WTC11 (cell line): ENCODE results near the gene C6orf47. TPM values are rescaled to one million over a fixed set of nuclear protein-coding genes. Genes with fewer than 3 reads are reported as not detected.

ENCODE experiments used
- ATAC-seq: fragments of 200-7000 bp; cut with Tn5 transposase; 2 replicates; pipeline ENCODE4 v1.10.0; 2021; ENCODE audit warnings: mild to moderate bottlenecking, moderate library complexity
- CTCF ChIA-PET: fragments of 300-600 bp; sonication (Branson Sonifier 250); formaldehyde crosslinking; loops from one replicate; lab custom pipeline; 2021; ENCODE audit warnings: antibody characterized with exemption; lab: Charles Lee
- POLR2A ChIA-PET: fragments of 350-600 bp; sonication (Branson Sonifier 250); formaldehyde crosslinking; loops from one replicate; lab custom pipeline; 2021; ENCODE audit warnings: antibody characterized with exemption; lab: Charles Lee
- DNase-seq: peaks from one replicate; pipeline ENCODE4 v3.0.0; 2021; ENCODE audit warnings: low spot score
- H3K27ac Mint-ChIP-seq: 2 replicates; pipeline ENCODE4 v1.8.0; 2021; ENCODE audit warnings: mixed read lengths
- H3K27me3 Mint-ChIP-seq: 2 replicates; pipeline ENCODE4 v1.8.0; 2021; ENCODE audit warnings: low read depth, mild to moderate bottlenecking, moderate library complexity, mixed read lengths
- H3K36me3 Mint-ChIP-seq: 2 replicates; pipeline ENCODE4 v1.8.0; 2021; ENCODE audit warnings: mixed read lengths
- H3K4me1 Mint-ChIP-seq: 2 replicates; pipeline ENCODE4 v1.8.0; 2022; ENCODE audit warnings: mixed read lengths
- H3K4me3 Mint-ChIP-seq: 2 replicates; pipeline ENCODE4 v1.8.0; 2021; ENCODE audit warnings: mild to moderate bottlenecking, moderate library complexity, mixed read lengths
- H3K9me3 Mint-ChIP-seq: 2 replicates; pipeline ENCODE4 v1.8.0; 2021; ENCODE audit warnings: mixed read lengths
- CREM ChIP-seq: sonication (generic); formaldehyde crosslinking; IDR thresholded peaks from 2 replicates; pipeline ENCODE4 v1.8.1; 2022; ENCODE audit warnings: mild to moderate bottlenecking, missing genetic modification reagents, moderate library complexity
- EMX1 ChIP-seq: fragments of 250-450 bp; sonication (Bioruptor Pico); IDR thresholded peaks from 2 replicates; pipeline ENCODE4 v1.8.0; 2021; ENCODE audit warnings: mild to moderate bottlenecking
- ESRRA ChIP-seq: sonication (generic); formaldehyde crosslinking; IDR thresholded peaks from 2 replicates; pipeline ENCODE4 v1.8.1; 2022; ENCODE audit warnings: mild to moderate bottlenecking, missing genetic modification reagents, borderline replicate concordance
- GTF2I ChIP-seq: fragments of 250-450 bp; sonication (Bioruptor Pico); conservative IDR thresholded peaks from 2 replicates; pipeline ENCODE4 v1.4.0; 2021; ENCODE audit warnings: mild to moderate bottlenecking
- HMGA2 ChIP-seq: fragments of 250-450 bp; sonication (Bioruptor Pico); IDR thresholded peaks from 2 replicates; pipeline ENCODE4 v1.4.0; 2021; ENCODE audit warnings: mild to moderate bottlenecking, moderate library complexity
- JUN ChIP-seq: sonication (generic); formaldehyde crosslinking; IDR thresholded peaks from 2 replicates; pipeline ENCODE4 v1.8.0; 2023; ENCODE audit warnings: mild to moderate bottlenecking, missing genetic modification reagents
- NFE2L1 ChIP-seq: sonication (generic); formaldehyde crosslinking; IDR thresholded peaks from 2 replicates; pipeline ENCODE4 v1.8.1; 2023; ENCODE audit warnings: missing genetic modification reagents
- NR2C2 ChIP-seq: sonication (generic); formaldehyde crosslinking; IDR thresholded peaks from 2 replicates; pipeline ENCODE4 v1.8.0; 2022; ENCODE audit warnings: mild to moderate bottlenecking, missing genetic modification reagents
- ZBTB21 ChIP-seq: sonication (generic); formaldehyde crosslinking; IDR thresholded peaks from 2 replicates; pipeline ENCODE4 v1.8.1; 2023; ENCODE audit warnings: mild to moderate bottlenecking, missing genetic modification reagents, borderline replicate concordance
- ZNF219 ChIP-seq: sonication (generic); formaldehyde crosslinking; IDR thresholded peaks from 2 replicates; pipeline ENCODE4 v1.8.0; 2023; ENCODE audit warnings: missing genetic modification reagents, mild to moderate bottlenecking, borderline replicate concordance
- total RNA-seq: library from RNA; stranded (reverse); gene quantifications from 3 replicates; pipeline ENCODE4 v1.2.3, GENCODE V29; 2021
- TF ChIP-seq, protein P1 (sequence below): sonication (generic); formaldehyde crosslinking; IDR thresholded peaks from 2 replicates; pipeline ENCODE4 v1.8.1; 2023; ENCODE audit warnings: mild to moderate bottlenecking, missing genetic modification reagents, borderline replicate concordance
- TF ChIP-seq, protein P2 (sequence below): sonication (generic); formaldehyde crosslinking; IDR thresholded peaks from 2 replicates; pipeline ENCODE4 v1.8.1; 2022; ENCODE audit warnings: mild to moderate bottlenecking, moderate library complexity, missing genetic modification reagents
- TF ChIP-seq, protein P3 (sequence below): fragments of 250-450 bp; sonication (Bioruptor Pico); IDR thresholded peaks from 2 replicates; pipeline ENCODE4 v1.9.0; 2021; ENCODE audit warnings: mild to moderate bottlenecking
- TF ChIP-seq, protein P4 (sequence below): sonication (generic); formaldehyde crosslinking; IDR thresholded peaks from 2 replicates; pipeline ENCODE4 v1.8.0; 2022; ENCODE audit warnings: mild to moderate bottlenecking, missing genetic modification reagents
- TF ChIP-seq, protein P5 (sequence below): sonication (generic); formaldehyde crosslinking; IDR thresholded peaks from 2 replicates; pipeline ENCODE4 v1.8.1; 2023; ENCODE audit warnings: mild to moderate bottlenecking, missing genetic modification reagents, moderate library complexity

The C6orf47 gene
- total RNA-seq, 1 experiment from 2014 or later: 16.3 TPM

DNA sequence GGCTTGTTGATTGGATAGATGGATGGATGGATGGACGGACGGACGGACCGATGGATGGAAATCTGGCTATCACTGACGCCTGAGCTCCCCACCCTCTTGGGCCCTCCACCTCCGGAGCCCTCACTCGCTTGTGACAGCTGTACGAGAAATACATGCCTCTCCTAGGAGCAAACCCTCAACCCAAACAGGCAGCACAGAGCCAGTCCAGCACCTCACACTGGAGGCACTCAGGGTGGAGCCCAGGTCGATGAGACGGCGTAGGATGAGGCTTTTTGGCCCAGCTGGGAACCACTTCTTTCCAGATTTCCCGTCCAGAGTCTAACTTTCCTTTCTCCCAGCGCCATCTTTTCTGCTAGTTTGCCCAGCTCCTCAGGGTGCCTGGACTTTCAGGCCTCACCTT is 23.0 kb upstream of the C6orf47 start:
- POLR2A ChIA-PET: interaction anchor here (1.2 to 1.6 kb wide), 2 partner anchors 83 to 144 kb away, joined by 3 to 5 read pairs; partner anchors contain the start of gene HSPA1B
- ATAC-seq (peak; percentile 4), DNase-seq (no peak)
- CTCF ChIA-PET: interaction anchor here (0.5 to 2.9 kb wide), 8 partner anchors 17 to 246 kb away, joined by 3 to 16 read pairs (median 4); partner anchors contain the start of genes CLIC1 and EHMT2
- Mint-ChIP-seq H3K9me3 (no peaks in the 10 kb centered on the region), H3K4me1 (peaks cover 16% of the 10 kb centered on the region), H3K27me3 (peaks cover 21% of the 10 kb centered on the region), H3K4me3 (peak overlapping the region; percentile 89), H3K27ac (peak overlapping the region; percentile 99), H3K36me3 (peaks cover 8% of the 10 kb centered on the region)
- TF ChIP-seq, protein P1, sequence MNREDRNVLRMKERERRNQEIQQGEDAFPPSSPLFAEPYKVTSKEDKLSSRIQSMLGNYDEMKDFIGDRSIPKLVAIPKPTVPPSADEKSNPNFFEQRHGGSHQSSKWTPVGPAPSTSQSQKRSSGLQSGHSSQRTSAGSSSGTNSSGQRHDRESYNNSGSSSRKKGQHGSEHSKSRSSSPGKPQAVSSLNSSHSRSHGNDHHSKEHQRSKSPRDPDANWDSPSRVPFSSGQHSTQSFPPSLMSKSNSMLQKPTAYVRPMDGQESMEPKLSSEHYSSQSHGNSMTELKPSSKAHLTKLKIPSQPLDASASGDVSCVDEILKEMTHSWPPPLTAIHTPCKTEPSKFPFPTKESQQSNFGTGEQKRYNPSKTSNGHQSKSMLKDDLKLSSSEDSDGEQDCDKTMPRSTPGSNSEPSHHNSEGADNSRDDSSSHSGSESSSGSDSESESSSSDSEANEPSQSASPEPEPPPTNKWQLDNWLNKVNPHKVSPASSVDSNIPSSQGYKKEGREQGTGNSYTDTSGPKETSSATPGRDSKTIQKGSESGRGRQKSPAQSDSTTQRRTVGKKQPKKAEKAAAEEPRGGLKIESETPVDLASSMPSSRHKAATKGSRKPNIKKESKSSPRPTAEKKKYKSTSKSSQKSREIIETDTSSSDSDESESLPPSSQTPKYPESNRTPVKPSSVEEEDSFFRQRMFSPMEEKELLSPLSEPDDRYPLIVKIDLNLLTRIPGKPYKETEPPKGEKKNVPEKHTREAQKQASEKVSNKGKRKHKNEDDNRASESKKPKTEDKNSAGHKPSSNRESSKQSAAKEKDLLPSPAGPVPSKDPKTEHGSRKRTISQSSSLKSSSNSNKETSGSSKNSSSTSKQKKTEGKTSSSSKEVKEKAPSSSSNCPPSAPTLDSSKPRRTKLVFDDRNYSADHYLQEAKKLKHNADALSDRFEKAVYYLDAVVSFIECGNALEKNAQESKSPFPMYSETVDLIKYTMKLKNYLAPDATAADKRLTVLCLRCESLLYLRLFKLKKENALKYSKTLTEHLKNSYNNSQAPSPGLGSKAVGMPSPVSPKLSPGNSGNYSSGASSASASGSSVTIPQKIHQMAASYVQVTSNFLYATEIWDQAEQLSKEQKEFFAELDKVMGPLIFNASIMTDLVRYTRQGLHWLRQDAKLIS (CRISPR knock-in tag): no peak
- no peak for TF ChIP-seq EMX1 (CRISPR knock-in tag)
- no peak for TF ChIP-seq ZBTB21 (CRISPR knock-in tag)
- TF ChIP-seq NFE2L1 (CRISPR knock-in tag): no peak
- TF ChIP-seq HMGA2 (CRISPR knock-in tag): no peak
- TF ChIP-seq JUN (CRISPR knock-in tag): no peak
- no peak for TF ChIP-seq NR2C2 (CRISPR knock-in tag)
- no peak for TF ChIP-seq CREM (CRISPR knock-in tag)
- TF ChIP-seq, protein P2, sequence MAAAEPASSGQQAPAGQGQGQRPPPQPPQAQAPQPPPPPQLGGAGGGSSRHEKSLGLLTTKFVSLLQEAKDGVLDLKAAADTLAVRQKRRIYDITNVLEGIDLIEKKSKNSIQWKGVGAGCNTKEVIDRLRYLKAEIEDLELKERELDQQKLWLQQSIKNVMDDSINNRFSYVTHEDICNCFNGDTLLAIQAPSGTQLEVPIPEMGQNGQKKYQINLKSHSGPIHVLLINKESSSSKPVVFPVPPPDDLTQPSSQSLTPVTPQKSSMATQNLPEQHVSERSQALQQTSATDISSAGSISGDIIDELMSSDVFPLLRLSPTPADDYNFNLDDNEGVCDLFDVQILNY: no peak
- TF ChIP-seq, protein P3, sequence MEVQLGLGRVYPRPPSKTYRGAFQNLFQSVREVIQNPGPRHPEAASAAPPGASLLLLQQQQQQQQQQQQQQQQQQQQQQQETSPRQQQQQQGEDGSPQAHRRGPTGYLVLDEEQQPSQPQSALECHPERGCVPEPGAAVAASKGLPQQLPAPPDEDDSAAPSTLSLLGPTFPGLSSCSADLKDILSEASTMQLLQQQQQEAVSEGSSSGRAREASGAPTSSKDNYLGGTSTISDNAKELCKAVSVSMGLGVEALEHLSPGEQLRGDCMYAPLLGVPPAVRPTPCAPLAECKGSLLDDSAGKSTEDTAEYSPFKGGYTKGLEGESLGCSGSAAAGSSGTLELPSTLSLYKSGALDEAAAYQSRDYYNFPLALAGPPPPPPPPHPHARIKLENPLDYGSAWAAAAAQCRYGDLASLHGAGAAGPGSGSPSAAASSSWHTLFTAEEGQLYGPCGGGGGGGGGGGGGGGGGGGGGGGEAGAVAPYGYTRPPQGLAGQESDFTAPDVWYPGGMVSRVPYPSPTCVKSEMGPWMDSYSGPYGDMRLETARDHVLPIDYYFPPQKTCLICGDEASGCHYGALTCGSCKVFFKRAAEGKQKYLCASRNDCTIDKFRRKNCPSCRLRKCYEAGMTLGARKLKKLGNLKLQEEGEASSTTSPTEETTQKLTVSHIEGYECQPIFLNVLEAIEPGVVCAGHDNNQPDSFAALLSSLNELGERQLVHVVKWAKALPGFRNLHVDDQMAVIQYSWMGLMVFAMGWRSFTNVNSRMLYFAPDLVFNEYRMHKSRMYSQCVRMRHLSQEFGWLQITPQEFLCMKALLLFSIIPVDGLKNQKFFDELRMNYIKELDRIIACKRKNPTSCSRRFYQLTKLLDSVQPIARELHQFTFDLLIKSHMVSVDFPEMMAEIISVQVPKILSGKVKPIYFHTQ (CRISPR knock-in tag): no peak
- TF ChIP-seq GTF2I (CRISPR knock-in tag): no peak
- TF ChIP-seq, protein P4, sequence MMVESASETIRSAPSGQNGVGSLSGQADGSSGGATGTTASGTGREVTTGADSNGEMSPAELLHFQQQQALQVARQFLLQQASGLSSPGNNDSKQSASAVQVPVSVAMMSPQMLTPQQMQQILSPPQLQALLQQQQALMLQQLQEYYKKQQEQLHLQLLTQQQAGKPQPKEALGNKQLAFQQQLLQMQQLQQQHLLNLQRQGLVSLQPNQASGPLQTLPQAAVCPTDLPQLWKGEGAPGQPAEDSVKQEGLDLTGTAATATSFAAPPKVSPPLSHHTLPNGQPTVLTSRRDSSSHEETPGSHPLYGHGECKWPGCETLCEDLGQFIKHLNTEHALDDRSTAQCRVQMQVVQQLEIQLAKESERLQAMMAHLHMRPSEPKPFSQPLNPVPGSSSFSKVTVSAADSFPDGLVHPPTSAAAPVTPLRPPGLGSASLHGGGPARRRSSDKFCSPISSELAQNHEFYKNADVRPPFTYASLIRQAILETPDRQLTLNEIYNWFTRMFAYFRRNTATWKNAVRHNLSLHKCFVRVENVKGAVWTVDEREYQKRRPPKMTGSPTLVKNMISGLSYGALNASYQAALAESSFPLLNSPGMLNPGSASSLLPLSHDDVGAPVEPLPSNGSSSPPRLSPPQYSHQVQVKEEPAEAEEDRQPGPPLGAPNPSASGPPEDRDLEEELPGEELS (CRISPR knock-in tag): no peak
- TF ChIP-seq ESRRA (CRISPR knock-in tag): no peak
- TF ChIP-seq ZNF219 (CRISPR knock-in tag): no peak
- TF ChIP-seq, protein P5, sequence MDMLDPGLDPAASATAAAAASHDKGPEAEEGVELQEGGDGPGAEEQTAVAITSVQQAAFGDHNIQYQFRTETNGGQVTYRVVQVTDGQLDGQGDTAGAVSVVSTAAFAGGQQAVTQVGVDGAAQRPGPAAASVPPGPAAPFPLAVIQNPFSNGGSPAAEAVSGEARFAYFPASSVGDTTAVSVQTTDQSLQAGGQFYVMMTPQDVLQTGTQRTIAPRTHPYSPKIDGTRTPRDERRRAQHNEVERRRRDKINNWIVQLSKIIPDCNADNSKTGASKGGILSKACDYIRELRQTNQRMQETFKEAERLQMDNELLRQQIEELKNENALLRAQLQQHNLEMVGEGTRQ: no peak
